H9 (cell line): ENCODE data around the gene CTSH. TPM values are rescaled to one million over a fixed set of nuclear protein-coding genes. Genes with fewer than 3 reads are reported as not detected.

ENCODE experiments used
- DNase-seq: peaks from one replicate; pipeline ENCODE4 v3.0.0-alpha.2; 2017
- H2AFZ ChIP-seq: one replicate; pipeline ENCODE4 v1.6.1; 2013; ENCODE audit warnings: mild to moderate bottlenecking, low read length, control low read depth, moderate library complexity
- H2AK5ac ChIP-seq: 2 replicates; pipeline ENCODE4 v1.6.1; 2013; ENCODE audit warnings: low read length, control low read depth, mixed read lengths; ENCODE audit not compliant: insufficient read length
- H2BK120ac ChIP-seq: one replicate; pipeline ENCODE4 v1.6.1; 2013; ENCODE audit warnings: low read depth, mild to moderate bottlenecking, low read length, control low read depth, inconsistent platforms; ENCODE audit not compliant: poor library complexity, severe bottlenecking
- H2BK12ac ChIP-seq: 2 replicates; pipeline ENCODE4 v1.6.1; 2013; ENCODE audit warnings: low read length, control low read depth, mixed read lengths, low read depth; ENCODE audit not compliant: insufficient read length
- H2BK15ac ChIP-seq: 2 replicates; pipeline ENCODE4 v1.6.1; 2013; ENCODE audit warnings: low read depth, low read length, control low read depth
- H2BK20ac ChIP-seq: one replicate; pipeline ENCODE4 v1.6.1; 2013; ENCODE audit warnings: low read depth, mild to moderate bottlenecking, low read length, control low read depth, inconsistent platforms; ENCODE audit not compliant: poor library complexity, severe bottlenecking
- H2BK5ac ChIP-seq: 2 replicates; pipeline ENCODE4 v1.6.1; 2013; ENCODE audit warnings: low read length, control low read depth, mixed read lengths; ENCODE audit not compliant: insufficient read length
- H3K14ac ChIP-seq: 2 replicates; pipeline ENCODE4 v1.6.1; 2013; ENCODE audit warnings: low read length, control low read depth; ENCODE audit not compliant: insufficient read depth
- H3K18ac ChIP-seq: 2 replicates; pipeline ENCODE4 v1.6.1; 2013; ENCODE audit warnings: low read depth, mild to moderate bottlenecking, mixed read lengths, low read length, control low read depth; ENCODE audit not compliant: insufficient read length
- H3K23ac ChIP-seq: 2 replicates; pipeline ENCODE4 v1.6.1; 2013; ENCODE audit warnings: low read length, control low read depth, mixed read lengths, low read depth; ENCODE audit not compliant: insufficient read length
- H3K23me2 ChIP-seq: 2 replicates; pipeline ENCODE4 v1.6.1; 2013; ENCODE audit warnings: low read depth, mild to moderate bottlenecking, mixed read lengths, low read length, control low read depth; ENCODE audit not compliant: insufficient read length, poor library complexity, severe bottlenecking
- H3K27ac ChIP-seq: 2 replicates; pipeline ENCODE4 v1.5.1; 2013; ENCODE audit warnings: low read length, control low read depth, mixed read lengths, low read depth; ENCODE audit not compliant: insufficient read length
- H3K27me3 ChIP-seq: 2 replicates; pipeline ENCODE4 v1.6.1; 2013; ENCODE audit warnings: low read length, control low read depth, inconsistent platforms; ENCODE audit not compliant: insufficient read depth
- H3K4ac ChIP-seq: 2 replicates; pipeline ENCODE4 v1.6.1; 2013; ENCODE audit warnings: low read depth, mild to moderate bottlenecking, control low read depth, inconsistent platforms, low read length, moderate library complexity
- H3K4me1 ChIP-seq: 2 replicates; pipeline ENCODE4 v1.6.1; 2013; ENCODE audit warnings: low read length, control low read depth, inconsistent platforms; ENCODE audit not compliant: insufficient read depth
- H3K4me2 ChIP-seq: 2 replicates; pipeline ENCODE4 v1.6.1; 2013; ENCODE audit warnings: low read length, control low read depth, mixed read lengths; ENCODE audit not compliant: insufficient read length, insufficient read depth
- H3K56ac ChIP-seq: 2 replicates; pipeline ENCODE4 v1.6.1; 2013; ENCODE audit warnings: low read depth, mild to moderate bottlenecking, mixed read lengths, low read length, control low read depth; ENCODE audit not compliant: insufficient read length
- H3K79me1 ChIP-seq: 2 replicates; pipeline ENCODE4 v1.6.1; 2013; ENCODE audit warnings: low read depth, mild to moderate bottlenecking, moderate library complexity, low read length, control low read depth, inconsistent platforms; ENCODE audit not compliant: insufficient read depth, poor library complexity, severe bottlenecking
- H3K79me2 ChIP-seq: 2 replicates; pipeline ENCODE4 v1.6.1; 2013; ENCODE audit warnings: low read length, control low read depth, inconsistent platforms; ENCODE audit not compliant: insufficient read depth
- H3K9ac ChIP-seq: 2 replicates; pipeline ENCODE4 v1.6.1; 2013; ENCODE audit warnings: low read length, control low read depth, mixed read lengths; ENCODE audit not compliant: insufficient read length; ENCODE audit errors: extremely low read depth
- H3K9me3 ChIP-seq: one replicate; pipeline ENCODE4 v1.6.1; 2013; ENCODE audit warnings: low read depth, low read length, inconsistent platforms; ENCODE audit not compliant: control insufficient read depth
- H3T11ph ChIP-seq: one replicate; pipeline ENCODE4 v1.6.1; 2013; ENCODE audit warnings: mild to moderate bottlenecking, low read length, control low read depth, inconsistent platforms
- H4K20me1 ChIP-seq: one replicate; pipeline ENCODE4 v1.6.1; 2013; ENCODE audit not compliant: control insufficient read depth, insufficient read length, insufficient read depth
- H4K5ac ChIP-seq: 2 replicates; pipeline ENCODE4 v1.6.1; 2013; ENCODE audit warnings: low read depth, mild to moderate bottlenecking, mixed read lengths, low read length, control low read depth; ENCODE audit not compliant: insufficient read length
- H4K8ac ChIP-seq: replicated peaks from 2 replicates; pipeline ENCODE4 v1.6.1; 2013; ENCODE audit warnings: low read length, control low read depth, mixed read lengths, low read depth; ENCODE audit not compliant: insufficient read length
- H4K91ac ChIP-seq: 2 replicates; pipeline ENCODE4 v1.6.1; 2013; ENCODE audit warnings: low read depth, mild to moderate bottlenecking, moderate library complexity, mixed read lengths, low read length, control low read depth; ENCODE audit not compliant: insufficient read length
- H3K27ac Mint-ChIP-seq, 3 experiments: 2 replicates in 2 of 3; 3 replicates in 1 of 3; pipeline ENCODE4 v1.8.0; 2020 to 2021; ENCODE audit warnings: mixed read lengths in 3 of 3, mild to moderate bottlenecking in 1 of 3, moderate library complexity in 1 of 3
- H3K27me3 Mint-ChIP-seq: 2 replicates; pipeline ENCODE4 v1.8.0; 2021; ENCODE audit warnings: low read depth, mild to moderate bottlenecking, moderate library complexity, mixed read lengths
- H3K36me3 Mint-ChIP-seq, 3 experiments: 2 replicates in 2 of 3; 3 replicates in 1 of 3; pipeline ENCODE4 v1.8.0; 2020 to 2021; ENCODE audit warnings: low read depth in 3 of 3, mixed read lengths in 3 of 3; ENCODE audit not compliant: insufficient read depth in 1 of 3
- H3K4me1 Mint-ChIP-seq, 2 experiments: 2 replicates each; pipeline ENCODE4 v1.8.0; 2020; ENCODE audit warnings: mixed read lengths in 2 of 2
- H3K4me3 Mint-ChIP-seq, 2 experiments: 2 replicates in 1 of 2; 3 replicates in 1 of 2; pipeline ENCODE4 v1.8.0; 2020 to 2021; ENCODE audit warnings: mild to moderate bottlenecking in 2 of 2, mixed read lengths in 2 of 2, moderate library complexity in 1 of 2
- H3K9me3 Mint-ChIP-seq, 2 experiments: 2 replicates in 1 of 2; 3 replicates in 1 of 2; pipeline ENCODE4 v1.8.0; 2020; ENCODE audit warnings: mild to moderate bottlenecking in 2 of 2, mixed read lengths in 2 of 2, moderate library complexity in 1 of 2
- WGBS: extraction: QIAGEN DNeasy Blood & Tissue Kit; methylation state at CpG from one replicate; pipeline ENCODE4 v1.1.7; 2013; ENCODE audit warnings: missing lambda C conversion rate, low lambda C conversion rate, mixed read lengths; ENCODE audit not compliant: insufficient read length; ENCODE audit errors: extremely low coverage; 5-methylcytosine and 5-hydroxymethylcytosine counted together
- total RNA-seq: library from RNA; stranded (reverse); gene quantifications from 2 replicates; pipeline ENCODE4 v1.2.1, GENCODE V29; 2021
- TF ChIP-seq, protein P1 (sequence below): fragments of 200-600 bp; sonication (generic); conservative IDR thresholded peaks from 3 replicates; pipeline ENCODE4 v1.8.0; 2021; ENCODE audit warnings: antibody characterized with exemption, mild to moderate bottlenecking

CTSH gene
- total RNA-seq, 1 experiment from 2014 or later: 15.5 TPM

DNA sequence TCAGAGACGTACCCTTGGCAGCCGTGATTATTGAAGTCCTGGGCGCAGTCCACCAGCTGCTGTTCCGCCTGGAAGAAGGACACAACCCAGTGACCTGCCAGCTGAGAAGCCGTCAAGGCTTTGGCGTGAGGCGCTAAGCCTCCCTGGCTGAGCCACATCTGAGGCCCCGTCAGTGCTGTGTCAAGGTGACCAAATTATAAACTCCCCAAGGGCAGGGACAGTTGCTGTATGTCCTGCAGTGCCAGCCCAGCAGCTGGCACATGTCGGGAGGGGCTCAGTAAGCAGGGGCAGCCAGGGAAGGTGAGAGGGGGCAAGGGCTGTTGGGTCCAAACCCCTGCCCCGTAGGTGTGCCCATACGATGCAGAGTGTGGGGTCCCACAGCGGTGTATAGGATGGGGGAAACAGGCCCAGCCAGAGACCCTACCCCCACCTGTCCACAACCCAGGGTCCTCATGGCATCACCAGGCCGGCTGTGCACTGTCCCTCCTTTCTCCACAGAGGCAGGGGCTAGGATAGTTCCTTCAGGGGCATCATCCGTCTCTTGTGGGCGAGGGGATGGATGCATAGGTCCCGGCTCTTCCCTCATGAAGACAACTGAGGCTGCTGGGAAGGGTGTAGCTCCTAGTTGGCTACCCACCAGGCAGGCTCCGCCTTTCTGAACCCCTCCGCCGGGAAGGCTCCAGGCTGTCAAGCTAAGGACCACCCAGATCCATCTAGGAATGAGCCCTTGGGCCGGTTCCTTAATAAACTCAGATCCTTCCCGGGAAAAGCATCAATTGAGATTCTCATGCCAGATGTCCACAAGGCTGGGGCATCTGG, 13.2 kb downstream of the CTSH start:
- H4K8ac ChIP-seq: no peak overlapping the region
- H3K56ac ChIP-seq: no peak overlapping the region
- Mint-ChIP-seq H3K27ac (no peak overlapping the region), H3K4me1 (peaks cover 4% of the 10 kb centered on the region in 2 experiments; a peak in 2 of 4 replicates), H3K36me3 (peaks cover 0 to 3% (median 0%) of the 10 kb centered on the region in 3 experiments; a peak in 4 of 7 replicates), H3K27me3 (peaks cover 7% of the 10 kb centered on the region), H3K4me3 (no peak overlapping the region), H3K9me3 (no peaks in the 10 kb centered on the region; a peak in 1 of 5 replicates)
- no peaks in the 10 kb centered on the region for H4K20me1 ChIP-seq
- no peak overlapping the region for H3K9ac ChIP-seq
- H3K79me2 ChIP-seq: no peaks in the 10 kb centered on the region
- no peak overlapping the region for H2BK15ac ChIP-seq
- WGBS: no CpG with 5 or more reads among the region's 21 CpGs
- TF ChIP-seq, protein P1, sequence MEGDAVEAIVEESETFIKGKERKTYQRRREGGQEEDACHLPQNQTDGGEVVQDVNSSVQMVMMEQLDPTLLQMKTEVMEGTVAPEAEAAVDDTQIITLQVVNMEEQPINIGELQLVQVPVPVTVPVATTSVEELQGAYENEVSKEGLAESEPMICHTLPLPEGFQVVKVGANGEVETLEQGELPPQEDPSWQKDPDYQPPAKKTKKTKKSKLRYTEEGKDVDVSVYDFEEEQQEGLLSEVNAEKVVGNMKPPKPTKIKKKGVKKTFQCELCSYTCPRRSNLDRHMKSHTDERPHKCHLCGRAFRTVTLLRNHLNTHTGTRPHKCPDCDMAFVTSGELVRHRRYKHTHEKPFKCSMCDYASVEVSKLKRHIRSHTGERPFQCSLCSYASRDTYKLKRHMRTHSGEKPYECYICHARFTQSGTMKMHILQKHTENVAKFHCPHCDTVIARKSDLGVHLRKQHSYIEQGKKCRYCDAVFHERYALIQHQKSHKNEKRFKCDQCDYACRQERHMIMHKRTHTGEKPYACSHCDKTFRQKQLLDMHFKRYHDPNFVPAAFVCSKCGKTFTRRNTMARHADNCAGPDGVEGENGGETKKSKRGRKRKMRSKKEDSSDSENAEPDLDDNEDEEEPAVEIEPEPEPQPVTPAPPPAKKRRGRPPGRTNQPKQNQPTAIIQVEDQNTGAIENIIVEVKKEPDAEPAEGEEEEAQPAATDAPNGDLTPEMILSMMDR: no peak
- no peak for DNase-seq
- no peak overlapping the region for H2BK12ac ChIP-seq
- no peaks in the 10 kb centered on the region for H3K79me1 ChIP-seq
- no peak overlapping the region for H2AFZ ChIP-seq
- H3T11ph ChIP-seq: no peak overlapping the region
- no peaks in the 10 kb centered on the region for H3K27me3 ChIP-seq
- no peaks in the 10 kb centered on the region for H3K23me2 ChIP-seq
- H3K4me1 ChIP-seq: no peaks in the 10 kb centered on the region
- H4K91ac ChIP-seq: no peak overlapping the region
- no peak overlapping the region for H3K4me2 ChIP-seq
- H2BK5ac ChIP-seq: no peak overlapping the region
- H2BK20ac ChIP-seq: no peak overlapping the region
- H3K27ac ChIP-seq: no peak overlapping the region
- H3K18ac ChIP-seq: no peak overlapping the region
- no peak overlapping the region for H4K5ac ChIP-seq
- H3K23ac ChIP-seq: no peak overlapping the region
- H3K14ac ChIP-seq: no peak overlapping the region; the same call in 1 of the 2 replicates
- H3K9me3 ChIP-seq: no peaks in the 10 kb centered on the region
- no peak overlapping the region for H3K4ac ChIP-seq
- no peak overlapping the region for H2AK5ac ChIP-seq
- H2BK120ac ChIP-seq: no peak overlapping the region
